ENCODE measurements around the gene ACTN1. TPM values are rescaled to one million over a fixed set of nuclear protein-coding genes. Genes with fewer than 3 reads are reported as not detected.

Gene ACTN1
- total RNA-seq, 1 donor from 2014 or later: 77.1 TPM

GRCh38 chr14:68962681-68963080 is 16.4 kb downstream of the ACTN1 start:
- Mint-ChIP-seq H3K27ac (ENCODE audit: unreplicated experiment) (peak overlapping the region; percentile 44), H3K9me3 (no peaks in the 10 kb centered on the region), H3K4me1 (peaks cover 27% of the 10 kb centered on the region), H3K4me3 (no peak overlapping the region), H3K27me3 (ENCODE audit: low read depth) (no peaks in the 10 kb centered on the region), H3K36me3 (ENCODE audit: low read depth) (no peaks in the 10 kb centered on the region)
- TF ChIP-seq, protein P1, sequence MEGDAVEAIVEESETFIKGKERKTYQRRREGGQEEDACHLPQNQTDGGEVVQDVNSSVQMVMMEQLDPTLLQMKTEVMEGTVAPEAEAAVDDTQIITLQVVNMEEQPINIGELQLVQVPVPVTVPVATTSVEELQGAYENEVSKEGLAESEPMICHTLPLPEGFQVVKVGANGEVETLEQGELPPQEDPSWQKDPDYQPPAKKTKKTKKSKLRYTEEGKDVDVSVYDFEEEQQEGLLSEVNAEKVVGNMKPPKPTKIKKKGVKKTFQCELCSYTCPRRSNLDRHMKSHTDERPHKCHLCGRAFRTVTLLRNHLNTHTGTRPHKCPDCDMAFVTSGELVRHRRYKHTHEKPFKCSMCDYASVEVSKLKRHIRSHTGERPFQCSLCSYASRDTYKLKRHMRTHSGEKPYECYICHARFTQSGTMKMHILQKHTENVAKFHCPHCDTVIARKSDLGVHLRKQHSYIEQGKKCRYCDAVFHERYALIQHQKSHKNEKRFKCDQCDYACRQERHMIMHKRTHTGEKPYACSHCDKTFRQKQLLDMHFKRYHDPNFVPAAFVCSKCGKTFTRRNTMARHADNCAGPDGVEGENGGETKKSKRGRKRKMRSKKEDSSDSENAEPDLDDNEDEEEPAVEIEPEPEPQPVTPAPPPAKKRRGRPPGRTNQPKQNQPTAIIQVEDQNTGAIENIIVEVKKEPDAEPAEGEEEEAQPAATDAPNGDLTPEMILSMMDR (conservative IDR thresholded peaks at IDR 0.05): no peak
- DNase-seq (ENCODE audit: low read depth, low spot score): no peak

- TF ChIP-seq, protein P1 (conservative IDR thresholded peaks at IDR 0.05): no peak
- H3K27me3 Mint-ChIP-seq (ENCODE audit: low read depth): no peaks in the 10 kb centered on the region
- peak overlapping the region; percentile 44 for H3K27ac Mint-ChIP-seq (ENCODE audit: unreplicated experiment)
- peaks cover 2% of the 10 kb centered on the region for H3K36me3 Mint-ChIP-seq (ENCODE audit: low read depth)
- DNase-seq (ENCODE audit: low read depth, low spot score): no peak
- H3K4me3 Mint-ChIP-seq: no peak overlapping the region
- H3K9me3 Mint-ChIP-seq: peaks cover under 1% of the 10 kb centered on the region
- peaks cover 28% of the 10 kb centered on the region for H3K4me1 Mint-ChIP-seq
Observed at GRCh38 chr14:68961781-68962584, 17.1 kb downstream of the ACTN1 start.

DNA sequence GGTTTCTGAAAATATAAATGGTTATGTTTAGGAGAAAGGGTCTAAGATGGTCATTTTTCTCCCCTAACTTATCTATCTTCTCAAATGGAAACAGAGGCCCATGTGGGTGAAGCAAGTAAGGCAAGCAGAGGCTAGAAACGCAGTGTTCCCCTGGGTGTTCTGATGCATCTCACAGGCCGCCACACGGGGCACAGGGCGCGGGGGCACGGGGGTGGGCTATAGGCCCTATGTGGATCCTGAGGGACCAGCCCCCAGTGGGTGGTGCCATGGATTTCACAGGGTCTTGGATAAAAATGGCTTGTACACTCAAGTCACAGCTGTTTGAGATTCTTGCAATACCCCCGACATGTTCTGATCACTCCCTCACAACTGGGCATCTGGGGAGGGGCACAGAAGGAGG is 17.7 kb downstream of the ACTN1 start:
- Mint-ChIP-seq H3K9me3 (peaks cover 4% of the 10 kb centered on the region), H3K4me1 (peaks cover 32% of the 10 kb centered on the region), H3K36me3 (ENCODE audit: low read depth) (peaks cover 2% of the 10 kb centered on the region), H3K27ac (ENCODE audit: unreplicated experiment) (no peak overlapping the region), H3K4me3 (no peak overlapping the region), H3K27me3 (ENCODE audit: low read depth) (no peaks in the 10 kb centered on the region)
- DNase-seq (ENCODE audit: low read depth, low spot score): no peak
- TF ChIP-seq, protein P1 (conservative IDR thresholded peaks at IDR 0.05): no peak

DNA sequence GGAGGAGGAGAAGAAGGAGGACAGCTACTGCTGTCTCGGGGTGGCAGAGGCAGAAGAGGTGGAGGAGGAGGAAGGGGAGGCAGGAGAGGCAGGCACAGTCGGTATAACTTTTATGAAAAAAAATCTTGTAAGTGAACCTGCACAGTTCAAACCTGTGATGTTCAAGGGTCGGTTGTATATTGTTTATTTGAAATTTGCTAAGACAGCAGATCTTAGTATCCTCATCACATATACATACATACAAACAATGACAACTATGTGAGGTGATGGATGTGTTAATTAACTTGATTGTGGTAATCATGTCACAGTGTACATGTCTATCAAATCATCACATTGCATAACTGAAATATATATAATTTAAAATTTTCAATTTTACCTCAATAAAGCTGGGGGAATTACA is 19.0 kb downstream of the ACTN1 start:
- H3K27ac Mint-ChIP-seq (ENCODE audit: unreplicated experiment): no peak overlapping the region
- H3K9me3 Mint-ChIP-seq: peaks cover 4% of the 10 kb centered on the region
- TF ChIP-seq, protein P1 (conservative IDR thresholded peaks at IDR 0.05): no peak
- peaks cover 2% of the 10 kb centered on the region for H3K36me3 Mint-ChIP-seq (ENCODE audit: low read depth)
- no peaks in the 10 kb centered on the region for H3K27me3 Mint-ChIP-seq (ENCODE audit: low read depth)
- no peak for DNase-seq (ENCODE audit: low read depth, low spot score)
- peaks cover 37% of the 10 kb centered on the region for H3K4me1 Mint-ChIP-seq
- H3K4me3 Mint-ChIP-seq: no peak overlapping the region

- Mint-ChIP-seq H3K27ac (ENCODE audit: unreplicated experiment) (no peak overlapping the region), H3K4me3 (no peak overlapping the region), H3K4me1 (peaks cover 43% of the 10 kb centered on the region), H3K36me3 (ENCODE audit: low read depth) (peaks cover 2% of the 10 kb centered on the region), H3K9me3 (peaks cover 4% of the 10 kb centered on the region), H3K27me3 (ENCODE audit: low read depth) (no peaks in the 10 kb centered on the region)
- TF ChIP-seq, protein P1 (conservative IDR thresholded peaks at IDR 0.05): no peak
- DNase-seq (ENCODE audit: low read depth, low spot score): no peak
Observed at GRCh38 chr14:68959035-68959434, 20.1 kb downstream of the ACTN1 start.
